Measurements from ENCODE around the gene ANXA7. TPM values are rescaled to one million over a fixed set of nuclear protein-coding genes. Genes with fewer than 3 reads are reported as not detected.

The ANXA7 gene
- polyA plus RNA-seq, 6 donors from 2014 or later, result 113 to 199 (median 135) TPM

DNA sequence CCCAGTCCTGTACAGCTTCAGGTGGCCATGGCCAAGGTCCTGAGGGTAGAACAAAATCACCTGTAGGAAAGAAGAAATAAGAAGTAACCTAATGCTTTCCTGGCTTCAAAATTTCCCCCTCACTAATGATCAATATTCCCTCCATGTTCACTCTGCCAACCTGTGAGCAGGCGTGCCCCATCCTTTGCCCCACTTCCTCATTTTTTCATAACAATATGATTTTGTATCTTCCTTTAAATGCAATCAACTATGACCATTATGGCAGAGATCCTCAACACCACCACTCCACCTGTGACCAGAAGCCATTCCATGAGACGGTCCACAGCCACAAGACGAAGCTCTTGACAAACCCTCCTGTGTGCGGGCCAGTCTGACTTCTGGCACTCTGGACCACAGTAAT lies 12.5 kb upstream of the ANXA7 start:
- Mint-ChIP-seq H3K27ac (peak overlapping the region; percentile 2 to 69 (median 12)), H3K36me3 (peaks cover 19 to 25% of the 10 kb centered on the region in 2 donors), H3K4me1 (peaks cover 17 to 21% (median 18%) of the 10 kb centered on the region in 3 donors), H3K27me3 (no peaks in the 10 kb centered on the region), H3K4me3 (peak overlapping the region in 2 of 8 donors; percentile 1 to 2), H3K9me3 (no peaks in the 10 kb centered on the region)
- peak; percentile 77 to 87 for ATAC-seq (ENCODE audit: low read depth in 2 of 2)
- no peak for DNase-seq

DNA sequence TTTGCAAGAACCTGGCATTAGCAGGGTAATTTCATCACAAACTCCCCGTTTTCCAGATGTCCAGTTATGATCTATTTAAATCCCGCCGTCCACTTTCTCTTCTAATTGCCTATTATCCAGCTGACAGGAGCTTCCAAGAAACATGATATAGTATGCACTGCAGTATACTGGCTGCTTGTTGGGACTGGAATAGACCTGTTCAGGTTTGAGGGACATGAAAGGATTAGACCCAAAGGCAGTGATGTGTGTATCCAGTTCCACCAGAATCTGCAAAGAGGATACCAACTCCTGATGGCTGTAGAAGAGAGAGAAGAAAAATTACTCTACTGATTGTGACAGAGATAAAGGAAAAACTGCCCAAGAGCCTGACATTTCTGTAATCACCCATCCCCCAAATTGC lies 10.6 kb upstream of the ANXA7 start:
- no peaks in the 10 kb centered on the region for H3K9me3 Mint-ChIP-seq
- no peak for ATAC-seq (ENCODE audit: low read depth in 2 of 2)
- no peak overlapping the region for H3K27ac Mint-ChIP-seq
- H3K27me3 Mint-ChIP-seq, result no peaks in the 10 kb centered on the region
- peaks cover 17 to 21% (median 18%) of the 10 kb centered on the region in 3 donors for H3K4me1 Mint-ChIP-seq
- DNase-seq, result no peak
- H3K36me3 Mint-ChIP-seq, result peaks cover 19 to 25% of the 10 kb centered on the region in 2 donors
- no peak overlapping the region for H3K4me3 Mint-ChIP-seq

DNA sequence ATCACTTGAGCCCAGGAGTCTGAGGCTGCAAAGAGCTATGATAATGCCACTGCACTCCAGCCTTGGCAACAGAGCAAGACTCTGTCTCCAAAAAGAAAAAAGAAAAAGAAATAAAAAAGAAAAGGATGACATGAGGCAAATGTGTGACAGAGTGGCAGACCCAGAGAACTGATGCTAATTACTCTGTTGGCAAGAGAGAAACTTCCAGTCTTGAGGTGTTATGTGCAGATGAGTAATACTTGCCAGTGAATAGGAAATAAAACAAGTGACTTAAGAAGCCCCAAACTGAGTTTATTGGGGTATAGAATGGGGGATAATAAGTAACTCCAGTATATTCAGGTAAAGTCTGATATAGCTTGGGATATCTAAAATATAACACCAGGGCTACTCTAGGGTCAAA lies 9.5 kb upstream of the ANXA7 start:
- Mint-ChIP-seq H3K9me3 (no peaks in the 10 kb centered on the region), H3K4me3 (no peak overlapping the region), H3K27ac (no peak overlapping the region), H3K27me3 (no peaks in the 10 kb centered on the region), H3K4me1 (peaks cover 17 to 21% (median 18%) of the 10 kb centered on the region in 3 donors), H3K36me3 (peaks cover 19 to 25% of the 10 kb centered on the region in 2 donors)
- ATAC-seq (ENCODE audit: low read depth in 2 of 2) (no peak), DNase-seq (no peak)

DNA sequence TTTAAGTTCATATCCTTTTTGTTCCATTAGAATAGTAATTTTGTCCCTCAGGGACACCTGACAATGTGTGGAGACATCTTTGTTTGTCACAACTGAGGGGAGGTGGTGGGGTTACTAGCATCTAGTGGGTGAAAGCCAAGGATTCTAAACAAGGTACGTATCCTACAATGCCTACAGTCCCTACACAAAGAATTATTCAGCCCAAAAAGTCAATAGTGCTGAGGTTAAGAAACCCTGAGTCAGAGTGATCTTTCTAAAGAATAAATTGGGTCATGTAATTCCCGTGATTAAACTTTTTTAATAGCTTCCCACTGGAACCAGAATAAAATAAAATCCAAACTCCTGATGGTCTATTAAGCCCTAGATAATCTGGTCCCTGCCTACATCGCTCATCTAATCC lies 2.7 kb upstream of the ANXA7 start:
- DNase-seq (no peak), ATAC-seq (ENCODE audit: low read depth in 2 of 2) (no peak)
- peaks cover 14 to 29% (median 19%) of the 10 kb centered on the region in 3 donors for H3K4me1 Mint-ChIP-seq
- peak overlapping the region in 1 of 8 donors; percentile 66 for H3K4me3 Mint-ChIP-seq
- no peaks in the 10 kb centered on the region for H3K27me3 Mint-ChIP-seq
- no peaks in the 10 kb centered on the region for H3K9me3 Mint-ChIP-seq
- peak overlapping the region in 1 of 6 donors; percentile 59 for H3K27ac Mint-ChIP-seq
- no peaks in the 10 kb centered on the region for H3K36me3 Mint-ChIP-seq

DNA sequence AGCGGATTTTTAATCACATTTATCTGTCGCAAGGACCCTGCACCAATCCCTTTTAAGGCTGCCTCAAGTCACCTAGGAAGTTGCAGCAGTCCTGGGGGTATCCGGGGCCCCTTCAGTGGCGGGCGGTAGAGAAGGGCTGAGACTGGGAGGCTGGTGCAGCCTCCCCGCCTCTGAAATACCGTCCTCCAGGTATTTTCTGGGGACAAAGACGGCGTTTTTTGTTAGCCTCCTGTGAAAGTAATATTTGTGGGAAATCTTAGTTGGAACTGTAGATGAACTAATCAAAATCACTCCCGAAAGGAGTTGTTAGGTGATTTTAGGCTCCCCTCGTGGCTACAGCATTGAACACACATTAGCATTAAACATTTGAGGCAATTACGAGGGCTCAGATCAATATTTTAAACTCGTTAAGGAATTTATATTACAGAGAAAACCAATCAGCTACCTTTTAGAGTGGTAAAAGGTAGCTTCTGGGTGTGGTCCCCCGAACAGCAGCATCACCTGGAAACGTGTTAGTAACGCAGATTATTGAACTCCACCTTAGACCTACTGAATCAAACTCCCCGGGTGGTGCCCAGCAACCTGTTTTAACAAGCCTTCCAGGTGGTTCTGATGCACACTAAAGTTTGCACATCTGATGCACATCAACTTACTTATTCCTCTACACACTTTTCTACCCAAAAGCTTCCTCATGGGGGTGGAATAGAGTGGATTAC lies 530 bp upstream of the ANXA7 start:
- DNase-seq (no peak), ATAC-seq (ENCODE audit: low read depth in 2 of 2) (no peak)
- Mint-ChIP-seq H3K36me3 (no peaks in the 10 kb centered on the region), H3K4me3 (peak overlapping the region; percentile 91 to 96 (median 94)), H3K4me1 (peaks cover 18 to 48% (median 29%) of the 10 kb centered on the region in 3 donors), H3K27me3 (no peaks in the 10 kb centered on the region), H3K9me3 (no peaks in the 10 kb centered on the region), H3K27ac (peak overlapping the region; percentile 77 to 99 (median 85))

DNA sequence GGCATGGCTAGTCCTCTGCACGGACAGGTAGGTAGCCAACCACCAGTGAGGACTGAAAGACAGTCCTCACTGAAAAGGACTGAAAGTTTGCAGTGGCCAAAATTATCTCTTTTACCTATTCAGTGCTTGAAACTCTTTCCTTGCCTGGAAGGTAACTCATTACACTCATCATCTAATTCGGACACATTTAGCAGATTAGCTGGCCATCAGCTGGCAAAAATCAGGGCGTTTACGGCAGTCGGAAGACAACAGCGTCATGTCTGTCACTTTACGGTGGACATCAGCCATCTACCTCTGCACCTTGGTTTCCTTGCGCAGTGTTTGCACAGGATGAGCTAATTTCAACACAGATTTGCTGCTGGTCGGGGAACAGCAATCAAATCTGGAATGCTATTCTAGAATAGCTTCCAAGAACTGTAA lies 740 bp downstream of the ANXA7 start:
- no peak for ATAC-seq (ENCODE audit: low read depth in 2 of 2)
- H3K4me3 Mint-ChIP-seq, result peak overlapping the region; percentile 91 to 96 (median 94)
- H3K27ac Mint-ChIP-seq, result peak overlapping the region; percentile 89 to 99 (median 95)
- H3K27me3 Mint-ChIP-seq, result no peaks in the 10 kb centered on the region
- H3K36me3 Mint-ChIP-seq, result peaks cover 0 to under 1% of the 10 kb centered on the region in 2 donors
- no peak for DNase-seq
- H3K9me3 Mint-ChIP-seq, result no peaks in the 10 kb centered on the region
- H3K4me1 Mint-ChIP-seq, result peaks cover 25 to 55% (median 39%) of the 10 kb centered on the region in 3 donors

DNA sequence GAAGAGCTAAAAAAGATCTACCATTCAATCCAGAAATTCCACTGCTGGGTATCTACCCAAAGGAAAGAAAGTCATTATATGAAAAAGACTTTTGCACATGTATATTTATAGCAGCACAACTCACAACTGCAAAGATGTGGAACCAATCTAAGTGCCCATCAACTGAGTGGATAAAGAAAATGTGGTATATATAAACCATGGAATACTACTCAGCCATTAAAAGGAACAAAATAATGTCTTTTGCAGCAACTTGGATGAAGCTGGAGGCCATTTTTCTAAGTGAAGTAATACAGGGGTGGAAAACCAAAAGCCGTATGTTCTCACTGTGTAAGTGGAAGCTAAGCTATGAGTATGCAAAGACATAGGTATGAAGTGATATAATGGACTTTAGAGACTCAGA lies 3.0 kb downstream of the ANXA7 start:
- Mint-ChIP-seq H3K4me3 (peak overlapping the region in 2 of 8 donors; percentile 54 to 91), H3K9me3 (no peaks in the 10 kb centered on the region), H3K36me3 (peaks cover 0 to 6% of the 10 kb centered on the region in 2 donors), H3K27ac (no peak overlapping the region), H3K4me1 (peaks cover 37 to 70% (median 57%) of the 10 kb centered on the region in 3 donors), H3K27me3 (no peaks in the 10 kb centered on the region)
- no peak for DNase-seq
- ATAC-seq (ENCODE audit: low read depth in 2 of 2), result no peak

DNA sequence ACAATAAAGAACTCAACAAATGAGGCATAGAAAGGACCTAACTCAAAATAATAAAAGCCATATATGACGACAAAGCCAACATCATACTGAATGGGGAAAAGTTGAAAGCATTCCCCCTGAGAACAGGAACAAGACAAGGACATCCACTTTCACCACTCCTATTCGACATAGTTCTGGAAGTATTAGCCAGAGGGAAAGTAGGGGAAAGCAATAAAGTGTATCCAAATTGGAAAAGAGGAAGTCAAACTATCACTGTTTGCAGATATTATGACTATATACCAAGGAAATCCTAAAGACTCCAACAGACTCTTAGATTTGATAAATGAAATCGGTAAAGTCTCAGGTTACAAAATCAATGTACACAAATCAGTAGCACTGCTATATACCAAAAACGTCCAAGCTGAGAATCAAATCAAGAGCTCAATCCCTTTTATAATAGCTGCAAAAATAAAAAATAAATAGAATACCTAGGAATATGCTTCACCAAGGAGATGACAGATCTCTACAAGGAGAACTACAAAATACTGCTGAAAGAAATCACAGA lies 4.8 kb downstream of the ANXA7 start:
- H3K27ac Mint-ChIP-seq, result peak overlapping the region in 1 of 6 donors; percentile 53
- H3K9me3 Mint-ChIP-seq, result no peaks in the 10 kb centered on the region
- peaks cover 0 to 6% of the 10 kb centered on the region in 2 donors for H3K36me3 Mint-ChIP-seq
- ATAC-seq (ENCODE audit: low read depth in 2 of 2), result no peak
- no peaks in the 10 kb centered on the region for H3K27me3 Mint-ChIP-seq
- no peak for DNase-seq
- H3K4me1 Mint-ChIP-seq, result peaks cover 35 to 68% (median 44%) of the 10 kb centered on the region in 3 donors
- H3K4me3 Mint-ChIP-seq, result peak overlapping the region in 1 of 8 donors; percentile 91

DNA sequence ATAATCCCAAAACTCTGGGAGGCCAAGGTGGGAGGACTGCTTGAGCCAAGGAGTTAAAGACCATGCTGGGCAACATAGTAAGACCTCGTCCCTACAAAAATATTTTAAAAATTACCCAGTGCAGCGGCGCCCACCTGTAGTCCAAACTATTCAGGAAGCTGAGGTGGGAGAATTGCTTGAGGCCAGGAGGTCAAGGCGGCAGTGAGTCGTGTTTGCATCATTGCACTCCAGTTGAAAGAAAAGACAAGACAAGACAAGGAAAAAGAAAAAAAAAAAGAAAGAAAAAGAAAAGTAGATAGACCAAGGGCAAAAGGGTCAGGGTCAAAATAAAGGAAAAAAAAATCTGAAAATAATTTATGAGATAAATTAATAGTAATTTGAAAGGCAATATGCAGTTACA lies 5.8 kb downstream of the ANXA7 start:
- H3K4me1 Mint-ChIP-seq, result peaks cover 31 to 64% (median 40%) of the 10 kb centered on the region in 3 donors
- no peak overlapping the region for H3K27ac Mint-ChIP-seq
- DNase-seq (no peak), ATAC-seq (ENCODE audit: low read depth in 2 of 2) (no peak)
- no peaks in the 10 kb centered on the region for H3K27me3 Mint-ChIP-seq
- H3K9me3 Mint-ChIP-seq, result no peaks in the 10 kb centered on the region
- peak overlapping the region in 1 of 8 donors; percentile 62 for H3K4me3 Mint-ChIP-seq
- peaks cover 0 to 6% of the 10 kb centered on the region in 2 donors for H3K36me3 Mint-ChIP-seq

DNA sequence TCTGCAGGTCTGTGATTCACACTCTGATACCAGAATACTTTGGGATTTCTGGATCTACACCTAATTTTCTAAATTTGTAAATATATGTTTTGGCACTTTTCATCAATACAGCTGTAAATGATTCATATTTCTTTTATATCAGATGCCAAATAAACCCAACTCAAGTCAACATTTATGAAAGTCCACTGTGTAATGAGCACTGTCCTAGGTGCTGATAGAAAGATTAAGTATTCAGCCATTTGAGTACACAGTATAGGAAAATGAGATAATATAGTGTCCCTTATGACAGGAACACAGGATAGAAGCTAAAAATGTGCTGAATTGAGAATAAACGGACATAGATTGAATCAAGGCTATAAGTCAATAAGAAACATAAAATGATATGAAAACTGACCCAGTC lies 6.4 kb downstream of the ANXA7 start:
- Mint-ChIP-seq H3K27me3 (no peaks in the 10 kb centered on the region), H3K9me3 (no peaks in the 10 kb centered on the region), H3K4me1 (peaks cover 27 to 59% (median 38%) of the 10 kb centered on the region in 3 donors), H3K27ac (no peak overlapping the region), H3K36me3 (peaks cover 0 to 6% of the 10 kb centered on the region in 2 donors), H3K4me3 (peak overlapping the region in 1 of 8 donors; percentile 62)
- ATAC-seq (ENCODE audit: low read depth in 2 of 2) (no peak), DNase-seq (no peak)

DNA sequence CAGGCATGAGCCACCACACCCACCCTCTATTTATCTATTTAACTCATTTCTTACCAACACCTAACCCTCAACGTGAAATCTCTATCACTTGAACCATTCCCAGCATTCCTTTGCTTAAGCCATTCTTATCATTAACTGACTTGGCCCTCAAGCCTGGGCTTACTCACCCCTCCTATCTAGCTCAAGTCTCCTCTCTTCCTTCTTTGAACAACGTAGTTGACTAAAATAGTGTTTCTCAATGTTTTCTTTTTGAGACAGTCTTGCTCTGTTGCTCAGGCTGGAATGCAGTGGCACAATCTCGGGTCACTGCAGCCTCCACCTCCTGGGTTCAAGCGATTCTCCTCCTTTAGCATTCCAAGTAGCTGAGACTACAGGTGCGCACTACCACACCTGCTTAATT lies 7.0 kb downstream of the ANXA7 start:
- Mint-ChIP-seq H3K36me3 (peaks cover 0 to 6% of the 10 kb centered on the region in 2 donors), H3K27me3 (no peaks in the 10 kb centered on the region), H3K9me3 (no peaks in the 10 kb centered on the region), H3K4me3 (no peak overlapping the region), H3K4me1 (peaks cover 27 to 54% (median 38%) of the 10 kb centered on the region in 3 donors), H3K27ac (no peak overlapping the region)
- DNase-seq (no peak), ATAC-seq (ENCODE audit: low read depth in 2 of 2) (no peak)

DNA sequence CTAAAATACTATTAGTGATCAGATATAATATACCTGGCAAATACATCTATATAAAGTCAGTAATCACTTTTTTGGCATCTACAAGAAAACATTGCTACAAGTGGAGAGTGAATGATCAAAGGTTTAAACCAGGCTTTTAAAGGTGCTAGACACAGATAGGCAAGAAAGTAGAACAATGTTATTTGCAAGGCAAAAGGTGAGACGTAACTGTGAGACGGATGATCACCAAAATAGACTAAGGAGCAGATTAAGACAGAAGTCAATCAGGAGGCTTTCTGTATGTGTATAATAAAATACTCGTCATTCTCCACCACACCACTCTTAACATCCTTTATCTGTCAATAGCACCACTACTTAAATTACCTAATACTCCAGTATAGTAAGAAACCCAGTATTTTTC lies 8.3 kb downstream of the ANXA7 start:
- H3K4me3 Mint-ChIP-seq, result peak overlapping the region in 1 of 8 donors; percentile 33
- no peak overlapping the region for H3K27ac Mint-ChIP-seq
- no peak for DNase-seq
- no peaks in the 10 kb centered on the region for H3K9me3 Mint-ChIP-seq
- H3K27me3 Mint-ChIP-seq, result no peaks in the 10 kb centered on the region
- no peak for ATAC-seq (ENCODE audit: low read depth in 2 of 2)
- H3K36me3 Mint-ChIP-seq, result peaks cover 0 to 6% of the 10 kb centered on the region in 2 donors
- peaks cover 27 to 43% (median 38%) of the 10 kb centered on the region in 3 donors for H3K4me1 Mint-ChIP-seq

DNA sequence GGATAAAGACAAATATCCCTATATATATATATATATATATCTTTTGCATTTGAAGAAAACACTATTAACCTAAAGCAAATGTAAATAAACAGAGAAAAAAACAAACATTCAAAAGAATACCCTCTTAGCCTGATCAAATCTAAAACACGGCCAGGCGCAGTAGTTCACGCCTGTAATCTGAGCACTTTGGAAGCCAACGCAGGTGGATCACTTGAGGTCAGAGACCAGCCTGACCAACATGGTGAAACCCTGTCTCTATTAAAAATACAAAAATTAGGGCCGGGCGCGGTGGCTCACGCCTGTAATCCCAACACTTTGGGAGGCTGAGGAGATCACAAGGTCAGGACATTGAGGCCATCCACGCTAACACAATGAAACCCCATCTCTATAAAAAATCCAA lies 9.2 kb downstream of the ANXA7 start:
- Mint-ChIP-seq H3K4me3 (no peak overlapping the region), H3K27me3 (no peaks in the 10 kb centered on the region), H3K9me3 (no peaks in the 10 kb centered on the region), H3K4me1 (peaks cover 23 to 36% (median 32%) of the 10 kb centered on the region in 3 donors), H3K27ac (no peak overlapping the region), H3K36me3 (peaks cover 0 to 6% of the 10 kb centered on the region in 2 donors)
- DNase-seq, result no peak
- ATAC-seq (ENCODE audit: low read depth in 2 of 2), result no peak

DNA sequence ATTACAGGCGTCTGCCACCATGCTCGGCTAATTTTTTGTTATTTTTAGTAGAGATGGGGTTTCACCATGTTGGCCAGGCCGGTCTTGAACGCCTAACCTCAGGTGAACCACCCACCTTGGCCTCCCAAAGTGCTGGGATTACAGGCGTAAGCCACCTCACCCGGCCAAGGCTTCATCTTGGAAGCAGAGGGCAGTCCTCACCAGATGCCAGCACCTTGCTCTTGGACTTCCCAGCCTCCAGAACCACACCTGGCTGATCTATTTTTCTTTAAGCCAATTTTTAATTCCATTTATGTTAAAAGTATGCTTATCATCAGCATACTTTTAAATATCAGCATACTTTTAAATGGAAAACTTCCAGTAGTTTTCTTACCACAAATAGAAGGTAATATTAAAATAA lies 12.2 kb downstream of the ANXA7 start:
- no peak for ATAC-seq (ENCODE audit: low read depth in 2 of 2)
- no peaks in the 10 kb centered on the region for H3K36me3 Mint-ChIP-seq
- peak overlapping the region in 2 of 6 donors; percentile 12 to 57 for H3K27ac Mint-ChIP-seq
- no peak for DNase-seq
- H3K4me1 Mint-ChIP-seq, result peaks cover 8 to 18% (median 8%) of the 10 kb centered on the region in 3 donors
- H3K9me3 Mint-ChIP-seq, result no peaks in the 10 kb centered on the region
- H3K27me3 Mint-ChIP-seq, result no peaks in the 10 kb centered on the region
- no peak overlapping the region for H3K4me3 Mint-ChIP-seq

Measured in naive B cell (primary cell).